SU-DHL-6 (cell line): Measurements from ENCODE around the gene TMEM134.

Source experiments
- CTCF ChIP-seq: fragments of 200-600 bp; sonication (generic); IDR thresholded peaks from one replicate; pipeline ENCODE4 v1.5.1; 2017; ENCODE audit warnings: antibody characterized with exemption, mild to moderate bottlenecking, low read length, moderate library complexity; ENCODE audit not compliant: insufficient read depth, poor library complexity, severe bottlenecking
- EZH2phosphoT487 ChIP-seq: fragments of 200-600 bp; sonication (generic), shearing (Covaris generic); conservative IDR thresholded peaks from 2 replicates; pipeline ENCODE4 v1.6.1; 2018; ENCODE audit warnings: mild to moderate bottlenecking, antibody characterized with exemption, low read length, moderate library complexity, mixed read lengths

GRCh38 chr11:67449116-67449844, 19.8 kb downstream of the TMEM134 start:
- TF ChIP-seq CTCF (no peak), EZH2phosphoT487 (no peak)
